Body of pancreas (tissue), 4 donors: ENCODE results near the gene TCFL5.

Experiments used
- CTCF ChIP-seq, 7 experiments: fragments of 450-650 bp in 4 of 7; fragments of 200-600 bp in 3 of 7; sonication (generic) in 3 of 7; IDR thresholded peaks; one replicate each; pipeline ENCODE4 v1.5.1; 2016 to 2019; ENCODE audit warnings: antibody characterized with exemption in 7 of 7
- POLR2A ChIP-seq, 3 donors: fragments of 450-650 bp; IDR thresholded peaks; one replicate each; pipeline ENCODE4 v1.6.1; 2016; ENCODE audit warnings: antibody characterized with exemption in 3 of 3, mild to moderate bottlenecking in 2 of 3

GRCh38 chr20:62872862-62873261 lies 11.2 kb upstream of the TCFL5 start:
- TF ChIP-seq CTCF (IDR thresholded peaks at IDR 0.05) = no peak
- no peak for TF ChIP-seq POLR2A (IDR thresholded peaks at IDR 0.05)
